H1 (cell line): ENCODE measurements around the gene WNT11. TPM values are rescaled to one million over a fixed set of nuclear protein-coding genes. Genes with fewer than 3 reads are reported as not detected.

Experiments
- CBX8 ChIP-seq: fragments of 300-800, 300-1000 bp; sonication (generic); IDR thresholded peaks from 2 replicates; pipeline ENCODE4 v1.7.1; 2016; ENCODE audit warnings: low read depth, low read length, borderline replicate concordance
- CHD1 ChIP-seq: IDR thresholded peaks from 2 replicates; pipeline ENCODE4 v1.6.1; 2012; ENCODE audit warnings: low read depth, low read length, improper control_type of control experiment
- GABPA ChIP-seq: IDR thresholded peaks from 2 replicates; pipeline ENCODE4 v1.6.1; 2011; ENCODE audit warnings: mild to moderate bottlenecking, low read length, moderate library complexity, borderline replicate concordance; ENCODE audit not compliant: insufficient read depth
- GTF2F1 ChIP-seq: IDR thresholded peaks from 2 replicates; pipeline ENCODE4 v1.6.1; 2012; ENCODE audit warnings: low read depth, low read length, improper control_type of control experiment, borderline replicate concordance
- HDAC2 ChIP-seq, 2 experiments: fragments of 300-600 bp in 1 of 2; sonication (generic) in 1 of 2; IDR thresholded peaks; 2 replicates each; pipeline ENCODE4 v1.6.1; 2011 to 2012; ENCODE audit warnings: low read depth in 2 of 2, low read length in 2 of 2, mild to moderate bottlenecking in 2 of 2, moderate library complexity in 2 of 2, borderline replicate concordance in 1 of 2, inconsistent platforms in 1 of 2
- JUN ChIP-seq: IDR thresholded peaks from 2 replicates; pipeline ENCODE4 v1.6.1; 2011; ENCODE audit warnings: low read depth, mild to moderate bottlenecking, improper control_type of control experiment, low read length
- KDM4A ChIP-seq: IDR thresholded peaks from one replicate; pipeline ENCODE4 v1.7.1; 2012; ENCODE audit warnings: low read depth, mild to moderate bottlenecking, moderate library complexity, low read length, inconsistent platforms; ENCODE audit not compliant: severe bottlenecking
- NANOG ChIP-seq: IDR thresholded peaks from 2 replicates; pipeline ENCODE4 v1.6.1; 2011; ENCODE audit warnings: low read length, low read depth, mild to moderate bottlenecking, inconsistent platforms; ENCODE audit not compliant: insufficient read depth, poor library complexity, severe bottlenecking
- PHF8 ChIP-seq: fragments of 200-600 bp; sonication (generic); conservative IDR thresholded peaks from 2 replicates; pipeline ENCODE4 v1.7.1; 2012; ENCODE audit warnings: low read depth, mild to moderate bottlenecking, inconsistent platforms, low read length, moderate library complexity
- RAD21 ChIP-seq, 2 experiments: IDR thresholded peaks in 1 of 2; conservative IDR thresholded peaks in 1 of 2; 2 replicates each; pipeline ENCODE4 v1.6.1; 2011; ENCODE audit warnings: low read depth in 2 of 2, low read length in 2 of 2, improper control_type of control experiment in 1 of 2, inconsistent platforms in 1 of 2, mild to moderate bottlenecking in 1 of 2, moderate library complexity in 1 of 2
- SIRT6 ChIP-seq: IDR thresholded peaks from one replicate; pipeline ENCODE4 v1.7.1; 2012; ENCODE audit warnings: low read length, inconsistent platforms
- SRF ChIP-seq: IDR thresholded peaks from 2 replicates; pipeline ENCODE4 v1.6.1; 2011; ENCODE audit warnings: mild to moderate bottlenecking, low read depth, low read length, moderate library complexity
- SUZ12 ChIP-seq: fragments of 200-600 bp; sonication (generic); IDR thresholded peaks from 2 replicates; pipeline ENCODE4 v1.6.1; 2012; ENCODE audit warnings: mild to moderate bottlenecking, inconsistent platforms, low read length, moderate library complexity, mixed read lengths
- TAF1 ChIP-seq: IDR thresholded peaks from 2 replicates; pipeline ENCODE4 v1.6.1; 2011; ENCODE audit warnings: mild to moderate bottlenecking, low read depth, low read length
- TAF7 ChIP-seq: optimal IDR thresholded peaks from 2 replicates; pipeline ENCODE3; 2011; ENCODE audit warnings: low read depth, mild to moderate bottlenecking, inconsistent platforms, low read length, moderate library complexity, borderline replicate concordance
- TEAD4 ChIP-seq: IDR thresholded peaks from 2 replicates; pipeline ENCODE4 v1.6.1; 2012; ENCODE audit warnings: low read depth, low read length, inconsistent platforms, mixed read lengths
- YY1 ChIP-seq: IDR thresholded peaks from 2 replicates; pipeline ENCODE4 v1.6.1; 2011; ENCODE audit warnings: low read depth, mild to moderate bottlenecking, low read length
- ZNF274 ChIP-seq: IDR thresholded peaks from 2 replicates; pipeline ENCODE4 v1.7.0; 2012; ENCODE audit warnings: low read length, borderline replicate concordance; ENCODE audit errors: extremely low read depth
- polyA plus RNA-seq, 7 experiments: library from polyadenylated mRNA; depleted of rRNA in 3 of 7; stranded (reverse) in 5 of 7; unstranded in 2 of 7; fragments of >200 nt in 5 of 7; fragments of 200-250 nt in 2 of 7; gene quantifications; 1 replicate in 5 of 7; 2 replicates in 1 of 7; 4 replicates in 1 of 7; pipeline versions ENCODE4 v1.2.1 to v1.2.3, GENCODE V29; 2011 to 2013; ENCODE audit warnings: missing spikeins in 2 of 7, mixed read lengths in 2 of 7
- total RNA-seq: library from RNA; stranded (reverse); fragmentation: NEBNext Ultra II Directional; extraction: Animal tissue kit (Norgen Biotek cat#: 25700); gene quantifications from 2 replicates; pipeline ENCODE4 v1.2.1, GENCODE V29; 2021
- TF ChIP-seq, protein P1 (sequence below): IDR thresholded peaks from 2 replicates; pipeline ENCODE4 v1.6.1; 2012; ENCODE audit warnings: inconsistent platforms
- TF ChIP-seq, protein P2 (sequence below), 3 experiments: IDR thresholded peaks; 1 replicate in 2 of 3; 2 replicates in 1 of 3; pipeline versions ENCODE4 v1.5.1 to v1.6.1; 2011; ENCODE audit warnings: low read length in 3 of 3, mild to moderate bottlenecking in 3 of 3, inconsistent platforms in 2 of 3, low read depth in 1 of 3, moderate library complexity in 1 of 3; ENCODE audit not compliant: insufficient read depth in 1 of 3; ENCODE audit errors: control extremely low read depth in 1 of 3

The WNT11 gene
- total and polyA plus RNA-seq, 2 of the 8 experiments (the other 6 are each of a cell fraction or from before 2014, with no cell fraction given), result 0.11 to 0.45 TPM

- peak; percentile 84 to 89 for TF ChIP-seq RAD21 (IDR thresholded peaks at IDR 0.05 in 1 of 2, conservative IDR thresholded peaks at IDR 0.05 in 1 of 2; ENCODE audit: low read depth in 2 of 2, low read length in 2 of 2)
- no peak for TF ChIP-seq TAF1
- TF ChIP-seq SIRT6, result no peak
- TF ChIP-seq ZNF274, result no peak
- TF ChIP-seq, protein P1, sequence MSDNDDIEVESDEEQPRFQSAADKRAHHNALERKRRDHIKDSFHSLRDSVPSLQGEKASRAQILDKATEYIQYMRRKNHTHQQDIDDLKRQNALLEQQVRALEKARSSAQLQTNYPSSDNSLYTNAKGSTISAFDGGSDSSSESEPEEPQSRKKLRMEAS, result peak; percentile 62
- TF ChIP-seq GTF2F1, result no peak
- no peak for TF ChIP-seq CHD1
- TF ChIP-seq, protein P2, sequence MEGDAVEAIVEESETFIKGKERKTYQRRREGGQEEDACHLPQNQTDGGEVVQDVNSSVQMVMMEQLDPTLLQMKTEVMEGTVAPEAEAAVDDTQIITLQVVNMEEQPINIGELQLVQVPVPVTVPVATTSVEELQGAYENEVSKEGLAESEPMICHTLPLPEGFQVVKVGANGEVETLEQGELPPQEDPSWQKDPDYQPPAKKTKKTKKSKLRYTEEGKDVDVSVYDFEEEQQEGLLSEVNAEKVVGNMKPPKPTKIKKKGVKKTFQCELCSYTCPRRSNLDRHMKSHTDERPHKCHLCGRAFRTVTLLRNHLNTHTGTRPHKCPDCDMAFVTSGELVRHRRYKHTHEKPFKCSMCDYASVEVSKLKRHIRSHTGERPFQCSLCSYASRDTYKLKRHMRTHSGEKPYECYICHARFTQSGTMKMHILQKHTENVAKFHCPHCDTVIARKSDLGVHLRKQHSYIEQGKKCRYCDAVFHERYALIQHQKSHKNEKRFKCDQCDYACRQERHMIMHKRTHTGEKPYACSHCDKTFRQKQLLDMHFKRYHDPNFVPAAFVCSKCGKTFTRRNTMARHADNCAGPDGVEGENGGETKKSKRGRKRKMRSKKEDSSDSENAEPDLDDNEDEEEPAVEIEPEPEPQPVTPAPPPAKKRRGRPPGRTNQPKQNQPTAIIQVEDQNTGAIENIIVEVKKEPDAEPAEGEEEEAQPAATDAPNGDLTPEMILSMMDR (IDR thresholded peaks at IDR 0.05; ENCODE audit: control extremely low read depth in 1 of 3, insufficient read depth in 1 of 3, low read depth in 1 of 3, low read length in 3 of 3), result peak; percentile 84 to 89 (median 84)
- no peak for TF ChIP-seq TAF7
- peak in 1 of 2 experiments; percentile 80; a peak in 1 of 4 replicates for TF ChIP-seq HDAC2 (IDR thresholded peaks at IDR 0.05; ENCODE audit: borderline replicate concordance in 1 of 2, low read depth in 2 of 2, low read length in 2 of 2)
- no peak for TF ChIP-seq SRF
- no peak for TF ChIP-seq PHF8
- TF ChIP-seq NANOG, result peak; percentile 24
- TF ChIP-seq YY1, result 0 out of 2 replicates have a peak, but pooled peaks have one; percentile 15
- peak; percentile 55; the same call in 1 of the 2 replicates for TF ChIP-seq GABPA
- no peak for TF ChIP-seq TEAD4
- TF ChIP-seq JUN, result no peak
- peak; percentile 13; the same call in 1 of the 2 replicates for TF ChIP-seq SUZ12
- TF ChIP-seq KDM4A, result peak; percentile 13
- TF ChIP-seq CBX8, result no peak
Observed at GRCh38 chr11:76207642-76208401, 1.5 kb upstream of the WNT11 start (continued).
